T-helper 2 cell (primary cell): ENCODE data around the gene FUT8.

Experiments
- DNase-seq, 5 experiments: peaks; one replicate each; pipeline versions ENCODE4 v3.0.0 to v3.0.0-alpha.2; 2012 to 2022
- total RNA-seq, 2 donors: gene quantifications; one replicate each; lab custom pipeline; 2026; lab: John Stamatoyannopoulos, UW

Gene FUT8
- total RNA-seq, result 38.7 to 57.9 reads per million in 2 donors

- DNase-seq, result peak; percentile 89 to 96 (median 93)
Observed at GRCh38 chr14:65412032-65412846, at the start of gene FUT8. Gene FUT8 (plus strand): TSS chr14:65412730. CDS start chr14:65561564, 148,834 bp downstream.

- no peak for DNase-seq
Observed at GRCh38 chr14:65366802-65367565, 45.5 kb upstream of the FUT8 start.

GRCh38 chr14:65369560-65369959 lies 43.0 kb upstream of the FUT8 start:
- DNase-seq, result peak in 1 of 5 experiments; percentile 44

- peak in 1 of 5 experiments; percentile 25 for DNase-seq
Observed at GRCh38 chr14:65370801-65371248, 41.7 kb upstream of the FUT8 start.

- DNase-seq, result no peak
Observed at GRCh38 chr14:65371784-65372183, 40.7 kb upstream of the FUT8 start.

GRCh38 chr14:65373016-65373670 lies 39.4 kb upstream of the FUT8 start:
- DNase-seq, result no peak

- no peak for DNase-seq
Observed at GRCh38 chr14:65373671-65374039, 38.9 kb upstream of the FUT8 start.

- no peak for DNase-seq
Observed at GRCh38 chr14:65377576-65377975, 35.0 kb upstream of the FUT8 start.

GRCh38 chr14:65382586-65382985 lies 29.9 kb upstream of the FUT8 start:
- no peak for DNase-seq

- DNase-seq, result no peak
Observed at GRCh38 chr14:65387171-65387570, 25.4 kb upstream of the FUT8 start.

- DNase-seq, result no peak
Observed at GRCh38 chr14:65387628-65388027, 24.9 kb upstream of the FUT8 start.

- DNase-seq, result no peak
Observed at GRCh38 chr14:65392296-65392695, 20.2 kb upstream of the FUT8 start.

- DNase-seq, result no peak
Observed at GRCh38 chr14:65396082-65396910, 16.2 kb upstream of the FUT8 start.

GRCh38 chr14:65403231-65403630 lies 9.3 kb upstream of the FUT8 start:
- no peak for DNase-seq

- no peak for DNase-seq
Observed at GRCh38 chr14:65408113-65408512, 4.4 kb upstream of the FUT8 start.

GRCh38 chr14:65410640-65411039 lies 1.9 kb upstream of the FUT8 start:
- no peak for DNase-seq

- DNase-seq, result peak; percentile 64 to 90 (median 64)
Observed at GRCh38 chr14:65411656-65412031, 886 bp upstream of the FUT8 start.

GRCh38 chr14:65412856-65413738 lies 567 bp downstream of the FUT8 start:
- peak in 3 of 5 experiments; percentile 12 to 53 (median 47) for DNase-seq

GRCh38 chr14:65413739-65414045 lies 1.2 kb downstream of the FUT8 start:
- DNase-seq, result peak in 2 of 5 experiments; percentile 0 to 44

GRCh38 chr14:65414961-65415589 lies 2.5 kb downstream of the FUT8 start:
- peak in 1 of 5 experiments; percentile 48 for DNase-seq

GRCh38 chr14:65415613-65416012 lies 3.1 kb downstream of the FUT8 start:
- no peak for DNase-seq
